ENCODE data around the gene EPHB1. TPM values are rescaled to one million over a fixed set of nuclear protein-coding genes. Genes with fewer than 3 reads are reported as not detected.

EPHB1 gene
- total and polyA plus RNA-seq, 2 donors (not counting 3 experiments of a cell fraction or from before 2014, with no cell fraction given): 1.3 to 5.2 TPM

DNA sequence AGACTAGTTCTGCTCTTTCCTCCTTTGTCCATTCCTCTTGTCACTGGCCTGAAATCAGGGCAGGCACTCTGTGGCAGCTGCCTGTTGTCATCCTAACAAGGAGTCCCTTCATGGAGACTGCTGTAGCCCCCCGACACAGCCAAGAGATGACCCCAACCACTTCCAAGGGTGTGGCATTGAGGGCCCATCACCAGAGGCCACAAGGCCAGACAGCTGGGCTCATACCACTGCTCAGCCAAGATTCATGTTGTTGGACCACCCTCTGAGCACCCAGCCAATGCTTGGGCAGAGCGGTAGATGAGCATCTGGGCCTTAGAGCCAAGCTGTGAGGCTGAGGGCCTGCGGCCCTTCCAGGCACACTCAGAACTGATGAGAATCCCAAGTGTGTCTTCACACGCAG, 85.4 kb downstream of the EPHB1 start:
- Histone ChIP-seq H3K4me1 (ENCODE audit: control insufficient read depth, extremely low read depth, insufficient read depth, low read length) (no peaks in the 10 kb centered on the region), H3K4me2 (ENCODE audit: insufficient read depth, low read length) (no peak overlapping the region), H3K79me2 (ENCODE audit: control insufficient read depth, insufficient read depth, low read length) (no peaks in the 10 kb centered on the region), H4K20me1 (replicated peaks; ENCODE audit: control insufficient read depth, extremely low read depth, insufficient read depth, low read length) (no peaks in the 10 kb centered on the region), H3K9ac (replicated peaks; ENCODE audit: extremely low read depth, insufficient read depth, low read length) (no peak overlapping the region), H3K9me1 (replicated peaks; ENCODE audit: control insufficient read depth, extremely low read depth, insufficient read depth, low read length) (no peaks in the 10 kb centered on the region), H3K4me3 (replicated peaks in 1 of 3; ENCODE audit: insufficient read depth in 1 of 3, low read depth in 1 of 3, low read length in 3 of 3) (no peak overlapping the region), H2AFZ (ENCODE audit: low read depth, low read length) (no peak overlapping the region), H3K27me3 (ENCODE audit: control insufficient read depth in 2 of 2, insufficient read depth in 2 of 2, low read length in 2 of 2) (no peaks in the 10 kb centered on the region), H3K36me3 (ENCODE audit: control insufficient read depth in 2 of 2, extremely low read depth in 1 of 2, insufficient read depth in 2 of 2, low read length in 2 of 2) (no peaks in the 10 kb centered on the region), H3K27ac (ENCODE audit: insufficient read depth, low read depth, low read length) (no peak overlapping the region), H3K9me3 (replicated peaks; ENCODE audit: control insufficient read depth, insufficient read depth, low read length) (no peaks in the 10 kb centered on the region)
- BruUV-seq (replicated peaks): no TSS peak
- no peak for FAIRE-seq
- TF ChIP-seq, protein P1, sequence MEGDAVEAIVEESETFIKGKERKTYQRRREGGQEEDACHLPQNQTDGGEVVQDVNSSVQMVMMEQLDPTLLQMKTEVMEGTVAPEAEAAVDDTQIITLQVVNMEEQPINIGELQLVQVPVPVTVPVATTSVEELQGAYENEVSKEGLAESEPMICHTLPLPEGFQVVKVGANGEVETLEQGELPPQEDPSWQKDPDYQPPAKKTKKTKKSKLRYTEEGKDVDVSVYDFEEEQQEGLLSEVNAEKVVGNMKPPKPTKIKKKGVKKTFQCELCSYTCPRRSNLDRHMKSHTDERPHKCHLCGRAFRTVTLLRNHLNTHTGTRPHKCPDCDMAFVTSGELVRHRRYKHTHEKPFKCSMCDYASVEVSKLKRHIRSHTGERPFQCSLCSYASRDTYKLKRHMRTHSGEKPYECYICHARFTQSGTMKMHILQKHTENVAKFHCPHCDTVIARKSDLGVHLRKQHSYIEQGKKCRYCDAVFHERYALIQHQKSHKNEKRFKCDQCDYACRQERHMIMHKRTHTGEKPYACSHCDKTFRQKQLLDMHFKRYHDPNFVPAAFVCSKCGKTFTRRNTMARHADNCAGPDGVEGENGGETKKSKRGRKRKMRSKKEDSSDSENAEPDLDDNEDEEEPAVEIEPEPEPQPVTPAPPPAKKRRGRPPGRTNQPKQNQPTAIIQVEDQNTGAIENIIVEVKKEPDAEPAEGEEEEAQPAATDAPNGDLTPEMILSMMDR (IDR thresholded peaks at IDR 0.05; ENCODE audit: extremely low read depth in 1 of 2, insufficient read depth in 1 of 2, low read depth in 1 of 2, low read length in 2 of 2): no peak
- TF ChIP-seq JUN (IDR thresholded peaks at IDR 0.05; ENCODE audit: borderline replicate concordance, insufficient read depth, insufficient read length, low read depth): no peak
- TF ChIP-seq FOS (IDR thresholded peaks at IDR 0.05; ENCODE audit: borderline replicate concordance, insufficient read depth, low read length): no peak
- no peak for TF ChIP-seq POLR2AphosphoS5 (IDR thresholded peaks at IDR 0.05; ENCODE audit: insufficient read depth, low read depth, low read length)
- dilution Hi-C loops (cut with MboI; ENCODE audit: extremely low pct_ligation_motif_present, low sequenced_read_pairs): no loop called here
- no peak for DNase-seq (ENCODE audit: low read depth, low spot score)
- intact Hi-C loops (cut with micrococcal nuclease): no loop called here
- POLR2A ChIA-PET: no interaction called here
- CTCF ChIA-PET: no interaction called here

DNA sequence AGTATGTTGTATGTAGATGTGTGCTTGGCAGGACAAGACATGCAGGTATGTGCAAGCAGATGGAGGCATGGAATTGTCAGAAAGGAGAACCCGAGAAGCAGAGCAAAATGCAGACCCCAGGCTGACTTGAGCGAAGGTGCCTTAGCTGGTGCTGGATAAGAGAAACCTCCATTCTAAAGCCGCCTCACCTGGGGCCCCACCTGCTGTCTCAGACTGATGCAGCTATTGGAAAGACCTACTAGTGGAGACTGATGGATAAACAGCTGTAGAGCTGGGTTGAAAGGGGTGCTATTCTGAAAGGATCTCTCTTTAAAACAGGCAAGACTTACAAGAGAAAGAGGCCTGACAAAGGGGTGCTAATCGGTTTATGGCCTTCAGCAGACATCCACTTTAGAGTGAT, 86.2 kb downstream of the EPHB1 start:
- Histone ChIP-seq H3K9ac (replicated peaks; ENCODE audit: extremely low read depth, insufficient read depth, low read length) (no peak overlapping the region), H4K20me1 (replicated peaks; ENCODE audit: control insufficient read depth, extremely low read depth, insufficient read depth, low read length) (no peaks in the 10 kb centered on the region), H3K9me3 (replicated peaks; ENCODE audit: control insufficient read depth, insufficient read depth, low read length) (no peaks in the 10 kb centered on the region), H3K36me3 (ENCODE audit: control insufficient read depth in 2 of 2, extremely low read depth in 1 of 2, insufficient read depth in 2 of 2, low read length in 2 of 2) (no peaks in the 10 kb centered on the region), H3K79me2 (ENCODE audit: control insufficient read depth, insufficient read depth, low read length) (no peaks in the 10 kb centered on the region), H3K4me3 (replicated peaks in 1 of 3; ENCODE audit: insufficient read depth in 1 of 3, low read depth in 1 of 3, low read length in 3 of 3) (no peak overlapping the region), H3K27ac (ENCODE audit: insufficient read depth, low read depth, low read length) (no peak overlapping the region), H3K4me2 (ENCODE audit: insufficient read depth, low read length) (no peak overlapping the region), H3K9me1 (replicated peaks; ENCODE audit: control insufficient read depth, extremely low read depth, insufficient read depth, low read length) (no peaks in the 10 kb centered on the region), H3K27me3 (ENCODE audit: control insufficient read depth in 2 of 2, insufficient read depth in 2 of 2, low read length in 2 of 2) (no peaks in the 10 kb centered on the region), H3K4me1 (ENCODE audit: control insufficient read depth, extremely low read depth, insufficient read depth, low read length) (no peaks in the 10 kb centered on the region), H2AFZ (ENCODE audit: low read depth, low read length) (no peak overlapping the region)
- dilution Hi-C loops (cut with MboI; ENCODE audit: extremely low pct_ligation_motif_present, low sequenced_read_pairs): no loop called here
- intact Hi-C loops (cut with micrococcal nuclease): no loop called here
- DNase-seq (ENCODE audit: low read depth, low spot score) (no peak), FAIRE-seq (no peak)
- TF ChIP-seq MAX (IDR thresholded peaks at IDR 0.05; ENCODE audit: insufficient read depth, insufficient read length) (no peak), POLR2AphosphoS5 (IDR thresholded peaks at IDR 0.05; ENCODE audit: insufficient read depth, low read depth, low read length) (no peak), POLR2A (IDR thresholded peaks at IDR 0.05; ENCODE audit: low read depth, low read length) (no peak), FOS (IDR thresholded peaks at IDR 0.05; ENCODE audit: borderline replicate concordance, insufficient read depth, low read length) (no peak), EZH2 (IDR thresholded peaks at IDR 0.05; ENCODE audit: borderline replicate concordance, low read depth, low read length, severe bottlenecking) (no peak), GATA2 (IDR thresholded peaks at IDR 0.05; ENCODE audit: insufficient read depth, insufficient read length, low read depth, low read length) (no peak), JUN (IDR thresholded peaks at IDR 0.05; ENCODE audit: borderline replicate concordance, insufficient read depth, insufficient read length, low read depth) (no peak), MYC (IDR thresholded peaks at IDR 0.05; ENCODE audit: low read depth, low read length) (no peak)
- TF ChIP-seq, protein P1 (IDR thresholded peaks at IDR 0.05; ENCODE audit: extremely low read depth in 1 of 2, insufficient read depth in 1 of 2, low read depth in 1 of 2, low read length in 2 of 2): no peak
- BruUV-seq (replicated peaks): no TSS peak
- ChIA-PET POLR2A (no interaction called here), CTCF (no interaction called here)
